ENCODE data around the gene NUAK1. TPM values are rescaled to one million over a fixed set of nuclear protein-coding genes. Genes with fewer than 3 reads are reported as not detected.

NUAK1 gene
- total RNA-seq, 4 donors from 2014 or later: 13.8 to 38.6 (median 22.8) TPM

DNA sequence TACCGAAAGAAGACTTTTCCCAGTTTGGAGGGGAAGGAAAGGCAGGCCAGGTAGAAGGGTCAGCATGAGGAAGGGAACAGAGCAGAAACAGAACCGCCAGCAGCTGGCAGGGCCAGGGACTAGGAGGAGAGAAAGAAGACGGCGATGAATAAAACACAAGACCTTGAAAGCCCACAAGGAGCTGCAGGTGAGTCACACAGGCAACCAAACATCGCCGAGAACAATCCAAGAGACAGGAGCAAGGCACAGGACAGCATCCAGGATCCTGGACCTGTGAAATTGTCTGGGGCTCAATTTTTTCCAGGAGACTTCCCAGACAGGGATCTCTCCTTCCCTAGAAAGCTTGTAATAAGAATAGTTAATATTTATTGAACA lies 47.3 kb downstream of the NUAK1 start:
- TF ChIP-seq, protein P1, sequence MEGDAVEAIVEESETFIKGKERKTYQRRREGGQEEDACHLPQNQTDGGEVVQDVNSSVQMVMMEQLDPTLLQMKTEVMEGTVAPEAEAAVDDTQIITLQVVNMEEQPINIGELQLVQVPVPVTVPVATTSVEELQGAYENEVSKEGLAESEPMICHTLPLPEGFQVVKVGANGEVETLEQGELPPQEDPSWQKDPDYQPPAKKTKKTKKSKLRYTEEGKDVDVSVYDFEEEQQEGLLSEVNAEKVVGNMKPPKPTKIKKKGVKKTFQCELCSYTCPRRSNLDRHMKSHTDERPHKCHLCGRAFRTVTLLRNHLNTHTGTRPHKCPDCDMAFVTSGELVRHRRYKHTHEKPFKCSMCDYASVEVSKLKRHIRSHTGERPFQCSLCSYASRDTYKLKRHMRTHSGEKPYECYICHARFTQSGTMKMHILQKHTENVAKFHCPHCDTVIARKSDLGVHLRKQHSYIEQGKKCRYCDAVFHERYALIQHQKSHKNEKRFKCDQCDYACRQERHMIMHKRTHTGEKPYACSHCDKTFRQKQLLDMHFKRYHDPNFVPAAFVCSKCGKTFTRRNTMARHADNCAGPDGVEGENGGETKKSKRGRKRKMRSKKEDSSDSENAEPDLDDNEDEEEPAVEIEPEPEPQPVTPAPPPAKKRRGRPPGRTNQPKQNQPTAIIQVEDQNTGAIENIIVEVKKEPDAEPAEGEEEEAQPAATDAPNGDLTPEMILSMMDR (IDR thresholded peaks at IDR 0.05; ENCODE audit: low read depth): no peak

DNA sequence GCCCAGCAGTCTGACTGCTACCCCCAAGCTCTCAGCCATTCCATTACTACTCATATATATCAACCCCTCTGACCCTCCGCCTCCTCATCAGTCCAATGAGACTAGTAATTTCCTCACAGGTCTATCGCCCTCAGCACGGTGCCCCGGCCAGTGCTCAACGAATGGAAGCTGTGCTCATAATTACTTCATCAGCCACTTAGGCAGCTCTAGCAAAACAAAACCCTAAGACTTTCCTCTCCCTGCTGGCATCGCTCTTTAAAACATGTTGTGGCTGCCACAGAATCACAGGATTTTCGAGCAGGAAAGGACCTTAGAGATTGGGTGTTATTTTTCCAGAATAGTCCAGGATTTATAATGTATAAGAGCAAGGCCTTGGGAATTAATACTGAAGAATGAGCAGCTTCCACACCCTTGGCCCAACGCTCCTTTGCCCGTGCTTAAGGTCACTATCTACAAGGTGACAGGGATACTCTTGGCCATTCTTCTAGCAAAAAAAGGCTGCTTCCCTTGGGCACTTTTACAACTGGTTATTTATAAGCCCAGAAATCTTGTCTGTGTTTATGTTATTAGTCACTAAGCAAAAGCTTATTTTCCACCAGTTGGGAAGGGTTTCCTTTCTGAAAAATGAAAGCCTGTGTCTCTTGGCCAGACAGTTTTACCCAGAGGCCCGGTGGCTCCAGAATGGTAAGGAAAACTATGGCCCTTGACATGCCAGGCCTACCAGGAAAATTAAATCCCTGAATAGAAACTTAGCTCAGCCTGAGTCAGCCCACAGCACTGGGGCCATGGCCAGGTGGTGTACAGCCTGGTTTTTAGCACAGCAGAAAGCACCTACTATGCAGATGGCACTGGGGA lies 47.9 kb downstream of the NUAK1 start:
- TF ChIP-seq, protein P1 (IDR thresholded peaks at IDR 0.05; ENCODE audit: low read depth): no peak

DNA sequence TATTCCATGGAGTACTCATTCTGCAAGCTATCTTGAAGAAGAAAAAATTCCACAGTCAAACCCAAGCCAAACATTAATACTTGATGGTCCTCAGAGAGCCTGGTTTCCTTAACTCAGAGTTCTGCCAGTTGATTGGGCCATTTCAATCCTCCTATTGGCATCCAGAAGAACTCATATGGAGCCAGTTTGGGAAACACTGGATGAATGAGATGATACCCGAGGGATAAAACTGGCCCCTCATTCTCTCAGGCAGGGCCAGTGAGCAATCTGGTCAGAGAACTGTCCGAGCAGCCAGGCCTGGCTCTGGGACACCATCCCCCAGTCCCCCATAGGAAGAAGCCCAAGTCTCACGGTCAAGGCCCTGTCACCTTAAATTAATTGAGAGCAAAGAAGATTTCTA lies 48.8 kb downstream of the NUAK1 start:
- TF ChIP-seq, protein P1 (IDR thresholded peaks at IDR 0.05; ENCODE audit: low read depth): no peak

DNA sequence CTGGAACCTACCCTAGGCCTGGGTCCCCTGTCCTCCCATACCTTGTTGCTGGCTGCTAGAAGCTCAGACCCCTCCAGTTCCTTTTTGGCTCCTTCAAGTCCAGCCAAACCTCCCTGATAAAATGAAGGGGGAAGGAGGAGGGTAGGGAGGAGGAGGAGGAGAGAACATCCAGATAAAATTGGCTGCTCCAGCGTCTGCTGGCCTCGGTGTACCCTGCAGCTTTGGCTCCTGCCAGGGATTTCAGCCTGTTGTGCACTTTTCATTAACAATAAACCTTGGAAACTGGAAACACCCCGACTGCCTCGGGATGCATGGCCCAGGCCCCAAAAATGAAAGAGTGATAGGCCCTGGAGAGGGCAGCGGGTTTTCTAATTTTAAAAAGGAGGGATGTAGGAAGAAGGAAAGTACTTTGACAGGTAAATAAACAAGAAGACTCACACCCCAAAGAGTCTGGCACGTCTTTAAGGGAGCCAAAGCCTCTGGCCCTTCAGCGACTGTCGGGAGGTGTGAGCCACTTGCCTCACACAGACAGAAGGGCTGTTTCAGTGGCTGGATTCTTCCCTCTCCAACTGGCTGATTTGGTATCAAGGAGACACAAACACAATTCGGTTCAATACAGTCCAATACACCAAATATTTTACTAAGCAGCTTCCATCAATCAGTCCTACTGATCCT lies 49.8 kb downstream of the NUAK1 start:
- TF ChIP-seq, protein P1 (IDR thresholded peaks at IDR 0.05; ENCODE audit: low read depth): no peak

DNA sequence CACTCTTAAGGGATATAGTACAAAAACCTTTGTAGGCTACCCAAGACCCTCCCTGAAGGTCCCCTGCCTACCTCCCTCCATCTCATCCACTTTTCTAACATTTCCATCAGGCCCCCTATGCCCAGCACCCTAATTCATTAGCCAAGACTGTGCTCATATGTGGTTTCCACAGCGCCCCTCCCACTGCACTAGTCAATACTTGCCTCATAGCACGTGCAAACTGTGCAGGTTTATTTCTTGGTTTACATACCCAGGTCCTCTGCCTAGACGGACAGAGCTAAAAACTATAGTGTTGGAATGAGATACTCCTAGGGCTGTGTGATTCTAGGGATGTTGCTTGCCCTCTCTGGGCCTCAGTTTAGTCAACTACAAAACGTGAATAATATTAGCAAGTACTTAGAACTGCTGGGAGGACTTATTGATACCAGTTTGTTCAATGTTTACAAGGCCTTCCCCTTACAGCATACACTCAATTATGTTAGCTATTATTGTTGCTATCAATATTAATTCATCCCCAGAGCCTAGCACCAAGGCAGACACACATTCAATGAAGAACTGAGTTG lies 50.4 kb downstream of the NUAK1 start:
- TF ChIP-seq, protein P1 (IDR thresholded peaks at IDR 0.05; ENCODE audit: low read depth): no peak

DNA sequence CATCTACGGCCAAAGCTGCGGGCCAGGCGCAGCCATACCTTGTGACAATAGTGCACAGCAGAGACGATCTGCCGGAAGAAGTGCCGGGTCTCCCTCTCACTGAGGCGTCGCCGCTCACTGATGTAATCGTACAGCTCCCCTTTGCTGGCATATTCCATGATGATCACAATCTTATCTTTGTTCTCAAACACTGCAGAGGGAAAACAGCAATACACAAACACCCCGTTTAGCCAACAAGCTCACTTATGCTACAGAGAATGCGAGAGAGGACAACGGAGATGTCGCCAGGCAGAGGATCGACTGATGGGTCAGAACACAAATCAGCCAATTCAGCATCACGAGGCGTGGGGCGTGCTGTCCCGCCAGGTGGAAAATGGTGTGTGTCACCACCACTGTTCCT lies 52.1 kb downstream of the NUAK1 start:
- TF ChIP-seq, protein P1 (IDR thresholded peaks at IDR 0.05; ENCODE audit: low read depth): no peak

DNA sequence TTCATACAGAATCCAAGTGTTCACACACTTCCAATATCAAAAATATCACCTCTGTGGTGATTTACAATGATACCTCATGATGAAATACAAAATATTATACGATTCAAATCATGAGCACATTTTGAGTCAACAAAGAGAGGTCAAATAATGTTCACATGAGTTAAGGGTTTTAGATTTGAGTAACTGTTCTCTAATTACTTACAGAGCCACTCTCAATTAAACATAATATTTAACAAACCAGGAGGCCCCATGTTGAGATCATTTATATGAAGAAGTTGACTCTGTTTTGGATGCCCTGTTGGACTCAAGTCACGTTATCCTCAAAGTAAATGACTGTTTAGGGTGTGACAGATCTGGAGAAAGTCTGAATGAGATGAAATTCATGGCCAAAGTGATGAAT lies 53.5 kb downstream of the NUAK1 start:
- TF ChIP-seq, protein P1 (IDR thresholded peaks at IDR 0.05; ENCODE audit: low read depth): no peak

All from subcutaneous adipose tissue (tissue), 4 donors.